Tibial artery (tissue), 4 donors: Measurements from ENCODE around the gene CYCS.
A peak's percentile ranks its signal among the peaks of the same experiment; 100 is the strongest.

Source experiments
- DNase-seq, 2 donors: peaks; one replicate each; pipeline ENCODE4 v3.0.0-alpha.2; 2019
- H3K27ac ChIP-seq, 2 donors: fragments of 200-600 bp; sonication (generic) in 1 of 2; 1 replicate in 1 of 2; 2 replicates in 1 of 2; pipeline ENCODE4 v1.5.1; 2018 to 2019; ENCODE audit warnings: mild to moderate bottlenecking in 1 of 2
- H3K27me3 ChIP-seq, 2 donors: fragments of 200-600 bp; sonication (generic) in 1 of 2; one replicate each; pipeline versions ENCODE4 v1.5.1 to v1.6.0; 2016 to 2019
- H3K36me3 ChIP-seq, 3 donors: fragments of 200-600 bp; sonication (generic) in 2 of 3; one replicate each; pipeline ENCODE4 v1.5.1; 2016 to 2019; ENCODE audit warnings: mild to moderate bottlenecking in 2 of 3
- H3K4me1 ChIP-seq, 4 donors: fragments of 200-600 bp; sonication (generic) in 2 of 4; 1 replicate in 3 of 4; 2 replicates in 1 of 4; pipeline ENCODE4 v1.5.1; 2016 to 2019
- H3K4me3 ChIP-seq, 2 donors: fragments of 200-600 bp; sonication (generic) in 1 of 2; 1 replicate in 1 of 2; 2 replicates in 1 of 2; pipeline ENCODE4 v1.5.1; 2018 to 2019; ENCODE audit warnings: mild to moderate bottlenecking in 2 of 2
- H3K9me3 ChIP-seq, 3 donors: fragments of 200-600 bp; sonication (generic) in 1 of 3; one replicate each; pipeline ENCODE4 v1.5.1; 2016 to 2019
- intact Hi-C: fragments of 100-400 bp; cut with DNase I; formaldehyde crosslinking; loops from one replicate; pipeline ENCODE4 v1.15.0; 2023; ENCODE audit warnings: low total_unique reads
- TF ChIP-seq, protein P1 (sequence below), 2 experiments: fragments of 200-600 bp in 1 of 2; fragments of 450-650 bp in 1 of 2; IDR thresholded peaks; one replicate each; pipeline ENCODE4 v1.5.1; 2017 to 2019; ENCODE audit warnings: antibody characterized with exemption in 2 of 2, mild to moderate bottlenecking in 1 of 2, moderate library complexity in 1 of 2

CYCS gene

DNA sequence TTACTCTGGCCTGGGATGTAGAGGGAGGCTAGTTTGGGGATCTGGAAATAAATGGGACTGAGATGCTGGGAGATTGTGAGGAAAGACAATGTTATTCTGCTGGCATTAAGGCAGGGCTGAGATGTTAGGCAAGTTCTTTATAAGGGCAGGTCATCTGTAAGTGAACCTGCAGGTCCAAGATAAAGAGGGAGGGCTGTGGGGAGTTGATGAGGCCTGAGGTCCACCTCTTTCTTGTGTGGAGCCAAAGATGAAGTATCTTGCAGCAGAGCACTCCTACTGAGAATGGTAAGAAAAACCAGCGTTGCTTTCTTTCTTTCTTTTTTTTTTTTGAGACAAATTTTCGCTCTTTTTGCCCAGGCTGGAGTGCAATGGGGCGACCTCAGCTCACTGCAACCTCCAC, 19.1 kb downstream of the CYCS start:
- H3K36me3 ChIP-seq: no peaks in the 10 kb centered on the region
- no peak overlapping the region for H3K27ac ChIP-seq
- no peaks in the 10 kb centered on the region for H3K9me3 ChIP-seq
- intact Hi-C loops: no loop called here
- H3K4me1 ChIP-seq: no peaks in the 10 kb centered on the region
- H3K27me3 ChIP-seq: no peaks in the 10 kb centered on the region
- DNase-seq: no peak
- no peak overlapping the region for H3K4me3 ChIP-seq
- TF ChIP-seq, protein P1, sequence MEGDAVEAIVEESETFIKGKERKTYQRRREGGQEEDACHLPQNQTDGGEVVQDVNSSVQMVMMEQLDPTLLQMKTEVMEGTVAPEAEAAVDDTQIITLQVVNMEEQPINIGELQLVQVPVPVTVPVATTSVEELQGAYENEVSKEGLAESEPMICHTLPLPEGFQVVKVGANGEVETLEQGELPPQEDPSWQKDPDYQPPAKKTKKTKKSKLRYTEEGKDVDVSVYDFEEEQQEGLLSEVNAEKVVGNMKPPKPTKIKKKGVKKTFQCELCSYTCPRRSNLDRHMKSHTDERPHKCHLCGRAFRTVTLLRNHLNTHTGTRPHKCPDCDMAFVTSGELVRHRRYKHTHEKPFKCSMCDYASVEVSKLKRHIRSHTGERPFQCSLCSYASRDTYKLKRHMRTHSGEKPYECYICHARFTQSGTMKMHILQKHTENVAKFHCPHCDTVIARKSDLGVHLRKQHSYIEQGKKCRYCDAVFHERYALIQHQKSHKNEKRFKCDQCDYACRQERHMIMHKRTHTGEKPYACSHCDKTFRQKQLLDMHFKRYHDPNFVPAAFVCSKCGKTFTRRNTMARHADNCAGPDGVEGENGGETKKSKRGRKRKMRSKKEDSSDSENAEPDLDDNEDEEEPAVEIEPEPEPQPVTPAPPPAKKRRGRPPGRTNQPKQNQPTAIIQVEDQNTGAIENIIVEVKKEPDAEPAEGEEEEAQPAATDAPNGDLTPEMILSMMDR (IDR thresholded peaks at IDR 0.05): no peak

DNA sequence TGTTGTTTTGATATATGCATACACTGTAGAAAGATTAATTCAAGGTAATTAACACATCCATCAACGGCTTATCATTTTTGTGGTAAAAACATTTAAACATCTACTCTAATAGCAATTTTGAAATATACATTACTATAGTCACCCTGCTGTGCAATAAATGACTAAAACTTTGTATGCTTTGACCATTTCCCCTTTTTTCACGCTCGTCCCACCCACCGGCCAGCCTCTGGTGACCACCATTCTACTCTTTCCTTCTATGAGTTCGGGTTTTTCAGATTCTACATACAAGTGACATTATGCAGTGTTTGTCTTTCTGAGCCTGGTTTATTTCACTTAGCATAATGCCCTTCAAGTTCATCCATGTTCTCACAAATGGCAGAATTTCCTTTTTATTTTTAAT, 21.3 kb downstream of the CYCS start:
- intact Hi-C loops: no loop called here
- no peaks in the 10 kb centered on the region for H3K9me3 ChIP-seq
- H3K4me1 ChIP-seq: no peaks in the 10 kb centered on the region
- no peak overlapping the region for H3K4me3 ChIP-seq
- DNase-seq: no peak
- TF ChIP-seq, protein P1 (IDR thresholded peaks at IDR 0.05): no peak
- H3K27ac ChIP-seq: no peak overlapping the region
- H3K27me3 ChIP-seq: no peaks in the 10 kb centered on the region
- H3K36me3 ChIP-seq: no peaks in the 10 kb centered on the region

DNA sequence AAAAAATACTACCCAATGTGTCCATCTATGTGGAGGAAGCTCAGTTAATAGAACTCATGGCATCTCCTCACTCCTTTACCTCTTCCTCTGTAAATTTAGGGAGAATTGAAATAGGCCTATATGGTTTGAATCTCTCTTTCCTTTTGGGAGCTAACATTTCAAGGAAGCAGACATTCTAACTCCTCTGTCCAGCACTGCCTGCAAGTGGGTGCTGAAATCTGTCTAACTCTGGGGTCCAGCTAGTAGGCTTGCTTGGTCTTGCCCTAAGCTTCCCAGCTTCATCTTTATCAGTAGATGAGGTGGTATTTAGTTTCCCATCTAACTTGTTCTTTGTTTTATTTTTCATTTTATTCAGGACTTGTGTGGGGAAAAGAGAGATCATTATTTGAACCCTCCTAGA, 23.2 kb downstream of the CYCS start:
- Histone ChIP-seq H3K4me1 (no peaks in the 10 kb centered on the region), H3K27me3 (no peaks in the 10 kb centered on the region), H3K27ac (no peak overlapping the region), H3K36me3 (no peaks in the 10 kb centered on the region), H3K9me3 (no peaks in the 10 kb centered on the region), H3K4me3 (no peak overlapping the region)
- TF ChIP-seq, protein P1 (IDR thresholded peaks at IDR 0.05): no peak
- no peak for DNase-seq
- intact Hi-C loops: no loop called here

DNA sequence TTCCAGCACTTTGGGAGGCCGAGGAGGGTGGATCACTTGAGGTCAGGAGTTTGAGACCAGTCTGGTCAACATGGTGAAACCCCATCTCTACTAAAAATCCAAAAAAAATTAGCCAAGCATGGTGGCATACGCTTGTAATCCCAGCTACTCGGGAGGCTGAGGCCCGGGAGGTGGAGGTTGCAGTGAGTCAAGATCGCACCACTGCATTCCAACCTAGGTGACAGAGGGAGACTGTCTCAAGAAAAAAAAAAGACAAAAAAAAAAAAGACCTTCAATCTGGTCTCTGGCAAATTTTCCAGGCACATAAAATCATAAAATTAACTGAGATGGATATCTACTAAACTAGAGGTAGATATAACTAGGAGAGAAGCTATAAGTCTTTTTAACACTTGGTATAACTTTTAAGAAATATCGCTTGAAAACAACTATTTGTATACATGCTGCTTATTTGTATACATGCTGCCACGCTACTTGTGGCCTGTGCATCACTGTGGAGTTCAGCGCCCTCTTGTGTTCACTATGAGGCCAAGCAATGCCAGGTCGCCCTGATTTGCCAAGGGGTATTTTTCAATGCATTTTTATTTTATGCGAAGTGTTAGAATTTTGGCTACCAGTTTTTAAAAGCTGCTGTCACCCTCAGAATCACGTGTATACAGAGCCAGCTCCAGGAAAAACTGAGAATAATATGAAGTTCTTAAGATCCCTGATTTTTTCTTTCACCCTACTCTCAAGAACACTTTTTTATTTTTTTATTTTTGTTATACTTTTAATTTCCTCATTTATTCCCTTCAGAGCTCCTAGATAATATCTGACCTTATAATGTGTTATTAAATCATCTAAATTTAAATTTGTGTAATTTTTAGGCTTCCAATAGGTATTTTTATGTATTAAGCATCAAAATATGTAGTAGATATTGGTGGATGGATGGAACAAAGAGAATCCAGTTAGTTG, 26.7 kb downstream of the CYCS start:
- Histone ChIP-seq H3K36me3 (no peaks in the 10 kb centered on the region), H3K9me3 (no peaks in the 10 kb centered on the region), H3K27ac (no peak overlapping the region), H3K4me1 (peaks cover 0 to 3% (median 0%) of the 10 kb centered on the region in 4 donors), H3K4me3 (no peak overlapping the region), H3K27me3 (no peaks in the 10 kb centered on the region)
- TF ChIP-seq, protein P1 (IDR thresholded peaks at IDR 0.05): peak; percentile 34 to 64
- DNase-seq: peak in 1 of 2 donors; percentile 27
- intact Hi-C loops: no loop called here

DNA sequence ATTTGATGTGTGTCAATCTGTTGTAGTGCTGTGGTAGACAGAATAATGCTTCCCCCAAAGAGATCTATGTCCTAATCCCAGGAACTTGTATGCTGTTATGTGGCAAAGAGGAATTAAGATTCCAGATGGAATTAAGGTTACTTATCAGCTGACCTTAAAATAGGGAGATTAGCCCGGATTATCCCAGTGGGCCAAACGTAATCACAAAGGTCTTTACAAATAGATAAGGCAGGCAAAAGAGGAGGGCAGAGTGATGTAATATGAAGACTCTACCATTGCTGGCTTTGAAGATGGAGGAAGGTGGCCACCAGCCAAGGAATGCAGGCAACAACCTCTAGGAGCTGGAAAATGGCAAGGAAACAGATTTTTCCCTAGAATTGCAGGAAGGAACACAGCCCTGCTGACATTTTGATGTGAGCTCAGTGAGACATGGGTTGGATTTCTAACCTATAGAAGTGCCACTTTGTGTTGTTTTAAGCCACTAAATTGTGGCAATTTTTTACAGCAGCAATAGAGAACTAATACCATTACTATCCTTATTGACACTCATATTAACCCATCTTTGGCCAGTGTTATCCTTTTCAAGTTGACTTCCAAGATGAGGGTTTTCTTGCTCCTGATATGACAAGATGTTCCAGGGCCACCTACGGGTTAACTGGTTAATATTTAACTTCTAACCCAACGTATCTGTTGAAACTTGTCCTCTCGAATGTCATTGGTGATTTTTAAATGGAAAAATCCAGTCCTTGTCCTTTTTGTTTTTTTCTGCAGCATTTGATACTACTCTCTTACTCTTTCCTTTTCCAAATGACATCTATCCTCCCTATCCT, 29.3 kb downstream of the CYCS start:
- intact Hi-C loops: no loop called here
- Histone ChIP-seq H3K36me3 (no peaks in the 10 kb centered on the region), H3K27ac (no peak overlapping the region), H3K27me3 (no peaks in the 10 kb centered on the region), H3K4me3 (no peak overlapping the region), H3K9me3 (no peaks in the 10 kb centered on the region), H3K4me1 (peaks cover 0 to 3% (median 0%) of the 10 kb centered on the region in 4 donors)
- TF ChIP-seq, protein P1 (IDR thresholded peaks at IDR 0.05): no peak
- no peak for DNase-seq
